ENCODE data around the gene RPS27L.

GRCh38 chr15:63112871-63113270 lies 44.4 kb downstream of the RPS27L start:
- TF ChIP-seq MYC (IDR thresholded peaks at IDR 0.05; ENCODE audit: low read depth, low read length) (no peak), CTCF (IDR thresholded peaks at IDR 0.05; ENCODE audit: low read depth, low read length) (no peak), POLR2A (IDR thresholded peaks at IDR 0.05; ENCODE audit: extremely low read depth, insufficient read length) (no peak)
